Activated gamma-delta T cell treated with anti-CD3 and anti-CD28 coated beads, Interleukin-2, amount 50 U/mL, for 16 hours (primary cell): Measurements from ENCODE around the gene AUP1.
A peak's percentile ranks its signal among the peaks of the same experiment; 100 is the strongest.

ENCODE experiments used
- DNase-seq: peaks from one replicate; pipeline ENCODE4 v3.0.0-alpha.2; 2020; ENCODE audit warnings: low read depth

The AUP1 gene

GRCh38 chr2:74535440-74535965 is 6.0 kb upstream of the AUP1 start:
- no peak for DNase-seq

DNA sequence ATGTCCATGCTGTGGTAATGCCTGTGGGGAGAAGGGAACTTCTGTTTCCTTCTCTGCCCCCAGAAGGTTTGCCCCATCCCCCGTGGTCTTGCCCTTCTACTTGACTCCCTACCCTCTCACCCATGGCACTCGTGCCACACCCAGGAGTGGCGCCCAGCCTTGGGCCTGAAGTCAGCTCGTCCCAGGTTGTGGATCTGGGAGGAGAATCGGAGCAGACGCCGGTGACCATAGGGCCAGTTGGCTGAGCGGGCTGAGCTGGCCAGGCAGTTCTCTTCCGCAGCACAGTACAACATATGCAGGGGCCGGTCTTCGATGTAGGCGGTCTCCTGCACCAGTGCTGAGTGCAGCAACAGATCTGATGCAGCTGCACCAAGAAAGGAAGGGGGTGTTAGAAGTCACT is 4.9 kb upstream of the AUP1 start:
- no peak for DNase-seq

DNA sequence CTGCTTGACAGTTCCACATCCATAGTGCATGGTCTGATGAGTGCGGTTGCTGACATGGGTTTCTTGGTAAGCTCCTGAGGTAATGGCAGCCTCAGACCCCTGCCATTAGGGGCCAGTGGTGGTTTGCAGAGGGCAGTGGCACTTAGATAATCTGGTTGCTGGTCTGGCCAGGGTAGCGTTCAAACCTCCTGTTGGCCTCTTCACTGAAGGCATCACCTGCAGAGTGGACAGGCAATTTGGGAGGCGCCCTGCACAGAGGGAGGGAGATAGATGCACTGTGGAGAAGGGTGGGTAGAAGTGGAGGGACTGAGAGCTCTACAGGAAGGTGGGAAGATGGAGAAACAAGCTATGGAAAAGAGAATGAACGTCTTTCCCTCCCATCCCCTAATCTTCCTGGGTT is 4.0 kb upstream of the AUP1 start:
- DNase-seq, result no peak

DNA sequence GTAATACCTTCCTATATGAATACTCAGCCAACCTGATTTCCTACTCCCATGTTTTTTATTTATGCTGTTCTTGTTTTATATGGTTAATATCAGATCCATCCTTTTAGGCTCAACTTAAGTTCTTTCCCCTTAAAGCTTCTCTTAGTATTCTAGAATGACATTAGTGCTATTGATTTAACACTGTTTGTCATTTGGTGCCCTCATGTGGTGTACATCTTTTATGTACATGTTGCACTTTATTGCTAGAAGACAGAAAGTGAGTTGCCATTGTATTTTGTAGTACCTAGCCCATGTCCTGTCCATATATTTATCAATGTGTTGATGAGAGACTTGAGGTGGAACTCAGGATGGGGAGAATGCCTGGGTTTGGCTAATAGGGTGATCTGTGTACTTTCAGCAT is 2.7 kb upstream of the AUP1 start:
- no peak for DNase-seq

GRCh38 chr2:74531666-74532065 is 2.2 kb upstream of the AUP1 start:
- DNase-seq, result no peak

DNA sequence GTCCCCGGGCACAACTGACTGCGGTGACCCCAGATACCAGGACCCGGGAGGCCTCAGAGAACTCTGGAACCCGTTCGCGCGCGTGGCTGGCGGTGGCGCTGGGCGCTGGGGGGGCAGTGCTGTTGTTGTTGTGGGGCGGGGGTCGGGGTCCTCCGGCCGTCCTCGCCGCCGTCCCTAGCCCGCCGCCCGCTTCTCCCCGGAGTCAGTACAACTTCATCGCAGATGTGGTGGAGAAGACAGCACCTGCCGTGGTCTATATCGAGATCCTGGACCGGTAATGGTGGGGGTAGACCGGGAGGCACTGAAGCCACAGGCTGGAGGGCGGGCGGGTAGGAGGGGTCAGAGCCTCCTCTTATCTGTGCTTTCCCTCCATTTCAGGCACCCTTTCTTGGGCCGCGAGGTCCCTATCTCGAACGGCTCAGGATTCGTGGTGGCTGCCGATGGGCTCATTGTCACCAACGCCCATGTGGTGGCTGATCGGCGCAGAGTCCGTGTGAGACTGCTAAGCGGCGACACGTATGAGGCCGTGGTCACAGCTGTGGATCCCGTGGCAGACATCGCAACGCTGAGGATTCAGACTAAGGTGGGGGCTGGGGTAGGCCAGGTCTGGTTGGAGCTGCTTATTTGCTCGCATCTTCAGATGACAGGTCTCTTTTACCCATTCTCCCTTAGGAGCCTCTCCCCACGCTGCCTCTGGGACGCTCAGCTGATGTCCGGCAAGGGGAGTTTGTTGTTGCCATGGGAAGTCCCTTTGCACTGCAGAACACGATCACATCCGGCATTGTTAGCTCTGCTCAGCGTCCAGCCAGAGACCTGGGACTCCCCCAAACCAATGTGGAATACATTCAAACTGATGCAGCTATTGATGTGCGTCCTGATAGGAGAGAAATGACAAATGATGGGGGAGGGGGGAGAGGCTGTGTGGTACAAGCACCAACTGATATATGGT is 1.0 kb upstream of the AUP1 start:
- no peak for DNase-seq

- no peak for DNase-seq
These were observed 728 bp downstream of the AUP1 start for GRCh38 chr2:74528600-74529356.

- no peak for DNase-seq
These were observed 1.8 kb downstream of the AUP1 start for GRCh38 chr2:74527741-74528140.

DNA sequence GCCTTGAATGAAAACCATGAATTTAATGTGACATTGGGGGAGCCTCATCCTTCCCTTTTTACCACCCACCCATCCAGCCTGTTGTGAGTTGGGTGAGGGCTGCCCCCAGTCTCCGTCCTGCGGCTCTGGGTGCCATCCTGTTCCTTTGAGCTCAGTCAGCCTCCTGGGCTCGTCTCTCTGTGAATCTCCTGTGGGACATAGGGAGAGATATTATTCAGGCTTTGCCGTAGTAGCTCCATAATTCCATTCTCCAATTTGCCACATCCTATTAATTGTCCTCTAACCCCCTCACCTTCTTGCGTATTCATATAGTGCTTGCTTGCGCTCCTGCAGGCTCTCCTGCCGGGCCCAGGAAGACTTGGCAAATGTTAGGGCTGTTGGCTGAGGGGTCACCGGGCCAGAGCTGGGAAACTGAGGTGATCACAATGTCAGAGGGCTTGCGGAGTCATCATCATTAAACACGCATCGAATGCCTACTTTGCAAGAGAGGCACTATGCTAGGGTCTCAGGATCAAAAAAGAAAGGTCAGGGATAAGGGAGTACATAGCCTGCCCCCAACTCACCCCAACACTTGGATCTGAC is 2.8 kb downstream of the AUP1 start:
- DNase-seq, result no peak

GRCh38 chr2:74525717-74526648 is 3.5 kb downstream of the AUP1 start, which contains the start of gene DQX1:
TSS of gene DQX1 (minus strand) at chr2:74526231. CDS start at chr2:74525729, 502 bp downstream.
- no peak for DNase-seq

- no peak for DNase-seq
These were observed 4.4 kb downstream of the AUP1 start for GRCh38 chr2:74524955-74525716.

DNA sequence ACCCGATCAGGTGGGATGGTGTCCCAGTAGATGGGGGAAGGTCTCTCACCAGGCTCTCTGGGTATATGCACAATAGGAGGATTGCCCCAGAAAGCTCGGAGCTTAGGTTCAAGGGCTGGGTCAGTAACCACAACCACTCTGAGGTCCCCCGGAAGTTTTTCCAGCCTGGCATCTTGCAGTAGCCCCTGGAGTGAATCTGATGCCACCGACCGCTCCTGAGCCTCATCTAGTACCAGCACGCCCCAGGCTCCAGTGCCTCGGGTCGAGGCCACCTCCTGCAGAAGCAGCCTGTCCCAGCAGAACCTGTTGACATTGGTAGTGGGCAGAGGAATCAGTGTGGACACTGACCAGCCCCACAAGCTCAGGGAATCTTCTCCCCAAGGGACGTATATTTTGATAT is 5.5 kb downstream of the AUP1 start:
- DNase-seq, result no peak

DNA sequence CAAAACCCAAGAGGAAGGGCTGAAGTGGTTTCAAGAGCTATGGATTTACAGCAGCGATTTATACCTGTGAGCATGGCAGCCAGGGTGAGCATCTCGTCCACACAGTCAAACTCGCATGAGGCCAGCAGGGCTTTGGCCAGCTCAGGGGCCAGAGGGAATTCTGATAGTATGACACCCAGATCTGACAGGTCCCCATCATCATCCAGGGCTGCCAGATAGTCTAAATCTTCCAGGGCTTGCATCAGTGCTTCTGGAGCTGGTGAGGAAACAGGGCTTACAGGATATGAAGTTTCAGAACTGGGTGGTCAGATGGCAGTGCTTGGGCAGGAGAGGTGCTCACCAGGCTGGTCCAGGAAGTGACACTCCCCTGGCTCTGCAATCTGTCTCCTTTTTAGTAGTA is 7.0 kb downstream of the AUP1 start:
- no peak for DNase-seq

DNA sequence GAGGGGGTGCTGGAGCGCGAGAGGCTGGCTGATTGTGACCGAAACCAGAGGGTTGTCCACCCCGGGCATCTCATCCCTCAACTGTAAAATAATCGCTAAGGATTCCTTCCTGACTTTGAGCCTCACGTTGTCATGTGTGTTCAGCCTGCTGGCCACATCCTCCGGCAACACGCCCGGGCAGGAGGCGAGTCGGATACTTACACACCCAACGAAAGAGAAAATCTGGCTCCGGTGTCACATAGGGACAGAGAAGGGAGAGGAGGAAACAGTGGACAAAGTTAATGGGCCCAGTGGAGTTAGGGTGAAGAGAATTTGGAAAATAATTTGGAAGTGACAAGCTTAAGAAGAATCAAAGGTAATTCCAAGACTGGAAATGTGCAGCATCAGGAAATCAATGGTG is 12.9 kb downstream of the AUP1 start:
- DNase-seq, result no peak

DNA sequence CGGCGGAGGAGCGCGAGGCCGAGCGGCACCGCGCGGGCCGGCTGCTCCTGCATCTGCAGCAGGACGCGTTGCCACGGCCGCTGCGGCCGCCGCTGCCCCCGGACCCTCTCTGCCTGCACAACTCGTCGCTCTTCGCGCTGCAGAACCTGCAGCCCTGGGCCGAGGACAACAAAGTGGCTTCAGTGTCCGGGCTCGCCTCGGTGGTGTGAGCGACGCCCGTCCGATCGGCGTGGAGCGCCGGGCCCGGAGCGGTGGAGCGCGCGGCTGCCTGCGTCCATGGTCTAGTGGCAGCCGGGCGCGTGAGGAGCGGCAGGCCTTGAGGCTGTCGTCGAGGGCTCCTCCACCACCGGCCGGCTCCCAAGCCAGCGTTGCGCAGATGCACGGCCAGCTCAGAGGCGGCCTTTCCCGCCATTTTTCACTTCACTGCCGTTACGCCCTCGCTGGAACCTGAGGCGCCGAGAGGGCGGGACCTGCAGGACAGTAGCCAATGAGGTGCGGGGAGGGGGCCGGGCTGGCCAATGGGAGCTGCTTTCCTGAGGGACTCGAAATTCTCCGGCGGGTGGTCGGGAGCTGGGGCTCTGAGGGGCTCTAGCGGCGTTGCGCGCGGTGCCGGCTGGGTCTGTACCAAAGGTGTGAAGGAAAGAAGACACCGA is 13.4 kb downstream of the AUP1 start:
- peak; percentile 60 for DNase-seq

GRCh38 chr2:74515271-74515980 is 14.1 kb downstream of the AUP1 start:
- no peak for DNase-seq

GRCh38 chr2:74514368-74515270 is 14.9 kb downstream of the AUP1 start, which contains the start of gene TLX2:
TSS of gene TLX2 (plus strand) at chr2:74514450. CDS start at chr2:74514807, 357 bp downstream.
- DNase-seq, result no peak
